PFSK-1 (cell line): ENCODE results near the gene OR13J1.

Experiments used
- FOXP2 ChIP-seq: optimal IDR thresholded peaks from 2 replicates; pipeline ENCODE3; 2011; ENCODE audit warnings: borderline replicate concordance, control low read depth, inconsistent platforms; ENCODE audit not compliant: insufficient read depth; ENCODE audit errors: extremely low read length, extremely low read depth
- POLR2AphosphoS5 ChIP-seq: IDR thresholded peaks from 2 replicates; pipeline ENCODE4 v1.6.1; 2012; ENCODE audit warnings: low read depth, mild to moderate bottlenecking, control low read depth, low read length, moderate library complexity
- SIN3A ChIP-seq: IDR thresholded peaks from 2 replicates; pipeline ENCODE4 v1.6.1; 2012; ENCODE audit warnings: mild to moderate bottlenecking, low read length, moderate library complexity, borderline replicate concordance; ENCODE audit not compliant: insufficient read depth
- TAF1 ChIP-seq: IDR thresholded peaks from 2 replicates; pipeline ENCODE4 v1.6.1; 2012; ENCODE audit warnings: low read length, control low read depth, borderline replicate concordance; ENCODE audit not compliant: insufficient read depth
- TF ChIP-seq, protein P1 (sequence below), 2 experiments: IDR thresholded peaks; 2 replicates each; pipeline versions ENCODE4 v1.6.1 to v1.8.0; 2011 to 2012; ENCODE audit warnings: low read depth in 2 of 2, low read length in 2 of 2, control low read depth in 1 of 2, inconsistent platforms in 1 of 2, mild to moderate bottlenecking in 1 of 2, moderate library complexity in 1 of 2; ENCODE audit not compliant: insufficient read depth in 1 of 2

DNA sequence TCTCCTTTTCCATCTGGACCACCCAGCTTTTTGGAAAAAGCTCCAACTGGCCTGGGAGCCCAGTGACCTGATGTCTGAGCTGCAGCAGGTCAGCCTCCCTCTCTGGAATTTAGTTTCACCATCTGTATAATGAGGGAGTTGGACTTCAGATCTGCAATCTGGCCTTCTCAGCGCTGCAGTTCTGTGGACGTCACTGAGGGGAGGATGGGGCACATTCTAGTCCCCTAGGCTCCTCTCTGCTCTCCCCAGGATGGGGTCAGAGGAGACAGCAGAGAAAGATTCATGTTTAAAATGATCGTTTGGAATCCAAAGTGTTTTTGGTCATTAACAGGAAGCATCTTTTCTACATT, 10.2 kb downstream of the OR13J1 start:
- no peak for TF ChIP-seq TAF1
- TF ChIP-seq, protein P1, sequence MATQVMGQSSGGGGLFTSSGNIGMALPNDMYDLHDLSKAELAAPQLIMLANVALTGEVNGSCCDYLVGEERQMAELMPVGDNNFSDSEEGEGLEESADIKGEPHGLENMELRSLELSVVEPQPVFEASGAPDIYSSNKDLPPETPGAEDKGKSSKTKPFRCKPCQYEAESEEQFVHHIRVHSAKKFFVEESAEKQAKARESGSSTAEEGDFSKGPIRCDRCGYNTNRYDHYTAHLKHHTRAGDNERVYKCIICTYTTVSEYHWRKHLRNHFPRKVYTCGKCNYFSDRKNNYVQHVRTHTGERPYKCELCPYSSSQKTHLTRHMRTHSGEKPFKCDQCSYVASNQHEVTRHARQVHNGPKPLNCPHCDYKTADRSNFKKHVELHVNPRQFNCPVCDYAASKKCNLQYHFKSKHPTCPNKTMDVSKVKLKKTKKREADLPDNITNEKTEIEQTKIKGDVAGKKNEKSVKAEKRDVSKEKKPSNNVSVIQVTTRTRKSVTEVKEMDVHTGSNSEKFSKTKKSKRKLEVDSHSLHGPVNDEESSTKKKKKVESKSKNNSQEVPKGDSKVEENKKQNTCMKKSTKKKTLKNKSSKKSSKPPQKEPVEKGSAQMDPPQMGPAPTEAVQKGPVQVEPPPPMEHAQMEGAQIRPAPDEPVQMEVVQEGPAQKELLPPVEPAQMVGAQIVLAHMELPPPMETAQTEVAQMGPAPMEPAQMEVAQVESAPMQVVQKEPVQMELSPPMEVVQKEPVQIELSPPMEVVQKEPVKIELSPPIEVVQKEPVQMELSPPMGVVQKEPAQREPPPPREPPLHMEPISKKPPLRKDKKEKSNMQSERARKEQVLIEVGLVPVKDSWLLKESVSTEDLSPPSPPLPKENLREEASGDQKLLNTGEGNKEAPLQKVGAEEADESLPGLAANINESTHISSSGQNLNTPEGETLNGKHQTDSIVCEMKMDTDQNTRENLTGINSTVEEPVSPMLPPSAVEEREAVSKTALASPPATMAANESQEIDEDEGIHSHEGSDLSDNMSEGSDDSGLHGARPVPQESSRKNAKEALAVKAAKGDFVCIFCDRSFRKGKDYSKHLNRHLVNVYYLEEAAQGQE (IDR thresholded peaks at IDR 0.05; ENCODE audit: insufficient read depth in 1 of 2, low read depth in 2 of 2, low read length in 2 of 2) = no peak
- TF ChIP-seq POLR2AphosphoS5 = no peak
- no peak for TF ChIP-seq SIN3A
- no peak for TF ChIP-seq FOXP2
